HCT116 (cell line): Measurements from ENCODE around the gene KCTD17. TPM values are rescaled to one million over a fixed set of nuclear protein-coding genes. Genes with fewer than 3 reads are reported as not detected.

ENCODE experiments used
- ATAC-seq: fragments of 200-7000 bp; cut with Tn5 transposase; 2 replicates; pipeline ENCODE4 v1.9.1; 2020; ENCODE audit warnings: mild to moderate bottlenecking, moderate library complexity
- BruUV-seq: library from RNA; stranded (reverse); fragments of 400-500 nt; replicated peaks from 2 replicates; lab custom pipeline; 2021; lab: Mats Ljungman, UMichigan
- CTCF ChIA-PET: fragments of 300-600 bp; sonication (Branson Sonifier 250); formaldehyde crosslinking; loops from one replicate; lab custom pipeline; 2021; ENCODE audit warnings: antibody characterized with exemption; lab: Charles Lee
- POLR2A ChIA-PET: fragments of 300-600, 350-600 bp; sonication (Branson Sonifier 250); formaldehyde crosslinking; loops from one replicate; lab custom pipeline; 2021; ENCODE audit warnings: antibody characterized with exemption; lab: Charles Lee
- RAD21 ChIA-PET, 2 experiments: fragments of 300-600 bp; sonication (Branson Sonifier 250); formaldehyde crosslinking; loops; one replicate each; lab custom pipeline; 2023; ENCODE audit warnings: low total read pairs in 2 of 2; ENCODE audit not compliant: uncharacterized antibody in 2 of 2, unreplicated experiment in 2 of 2, low non-redundant PET in 1 of 2; lab: Charles Lee
- DNase-seq: peaks from one replicate; pipeline ENCODE4 v3.0.0-alpha.2; 2010; ENCODE audit warnings: low read depth, low spot score
- H2AFZ ChIP-seq: fragments of 200-600 bp; shearing (Covaris generic), sonication (generic); 2 replicates; pipeline ENCODE4 v1.6.1; 2017; ENCODE audit warnings: low read depth, mixed run types, mixed read lengths, antibody characterized with exemption, low read length; ENCODE audit not compliant: poor library complexity, severe bottlenecking
- H3K27ac ChIP-seq: 2 replicates; pipeline ENCODE4 v1.5.1; 2012; ENCODE audit warnings: low read depth, low read length
- H3K27me3 ChIP-seq: fragments of 200-600 bp; sonication (generic); 2 replicates; pipeline ENCODE4 v1.6.1; 2016; ENCODE audit warnings: mixed run types, low read length, mixed read lengths; ENCODE audit not compliant: insufficient read depth
- H3K36me3 ChIP-seq, 2 experiments: fragments of 200-500 bp in 1 of 2; fragments of 200-600 bp in 1 of 2; sonication (Bioruptor generic) in 1 of 2; sonication (generic) in 1 of 2; 2 replicates each; pipeline versions ENCODE4 v1.5.1 to v1.6.1; 2014 to 2016; ENCODE audit warnings: low read length in 2 of 2, inconsistent platforms in 1 of 2, mixed read lengths in 1 of 2, mixed run types in 1 of 2; ENCODE audit not compliant: insufficient read depth in 2 of 2, control insufficient read depth in 1 of 2
- H3K4me1 ChIP-seq, 2 experiments: fragments of 200-600 bp in 1 of 2; sonication (generic) in 1 of 2; 2 replicates each; pipeline versions ENCODE4 v1.5.1 to v1.6.1; 2012 to 2017; ENCODE audit warnings: low read length in 2 of 2, inconsistent platforms in 1 of 2, mild to moderate bottlenecking in 1 of 2, mixed read lengths in 1 of 2, mixed run types in 1 of 2, moderate library complexity in 1 of 2; ENCODE audit not compliant: insufficient read depth in 2 of 2, control insufficient read depth in 1 of 2
- H3K4me2 ChIP-seq: fragments of 200-600 bp; sonication (generic); 2 replicates; pipeline ENCODE4 v1.6.1; 2017; ENCODE audit warnings: mixed run types, low read length, mixed read lengths
- H3K4me3 ChIP-seq, 2 experiments: fragments of 200-600 bp in 1 of 2; sonication (generic) in 1 of 2; replicated peaks in 1 of 2; 2 replicates each; pipeline ENCODE4 v1.5.1; 2011 to 2016; ENCODE audit warnings: low read length in 2 of 2, control low read depth in 1 of 2, low read depth in 1 of 2, mild to moderate bottlenecking in 1 of 2, mixed read lengths in 1 of 2, mixed run types in 1 of 2
- H3K79me2 ChIP-seq: fragments of 200-600 bp; sonication (generic); 2 replicates; pipeline ENCODE4 v1.6.1; 2017; ENCODE audit warnings: mild to moderate bottlenecking, mixed run types, low read length, moderate library complexity, mixed read lengths; ENCODE audit not compliant: insufficient read depth
- H3K9ac ChIP-seq: fragments of 200-600 bp; sonication (generic); 2 replicates; pipeline ENCODE4 v1.6.1; 2016; ENCODE audit warnings: low read length, mixed read lengths
- H3K9me2 ChIP-seq: fragments of 200-600 bp; sonication (generic), shearing (Covaris generic); 2 replicates; pipeline ENCODE4 v1.6.1; 2017; ENCODE audit warnings: mixed run types, mild to moderate bottlenecking, moderate library complexity; ENCODE audit not compliant: insufficient read depth
- H3K9me3 ChIP-seq, 2 experiments: fragments of 200-500 bp in 1 of 2; fragments of 200-600 bp in 1 of 2; sonication (Bioruptor generic) in 1 of 2; sonication (generic) in 1 of 2; 2 replicates each; pipeline ENCODE4 v1.6.1; 2014 to 2017; ENCODE audit warnings: low read length in 2 of 2, mixed read lengths in 2 of 2, inconsistent platforms in 1 of 2, low read depth in 1 of 2, mild to moderate bottlenecking in 1 of 2, mixed run types in 1 of 2, moderate library complexity in 1 of 2; ENCODE audit not compliant: control insufficient read depth in 1 of 2, insufficient read depth in 1 of 2
- H4K20me1 ChIP-seq: fragments of 200-600 bp; sonication (generic), shearing (Covaris generic); 2 replicates; pipeline ENCODE4 v1.6.1; 2017; ENCODE audit warnings: mixed run types, mild to moderate bottlenecking, moderate library complexity; ENCODE audit not compliant: insufficient read depth
- ATF3 ChIP-seq: IDR thresholded peaks from 2 replicates; pipeline ENCODE4 v1.6.1; 2012
- CEBPB ChIP-seq: IDR thresholded peaks from 2 replicates; pipeline ENCODE4 v1.6.1; 2012; ENCODE audit warnings: low read depth
- CTCF ChIP-seq, 3 experiments: fragments of 200-600 bp in 1 of 3; sonication (generic) in 1 of 3; IDR thresholded peaks in 2 of 3; conservative IDR thresholded peaks in 1 of 3; 2 replicates each; pipeline ENCODE4 v1.5.1; 2012 to 2017; ENCODE audit warnings: low read depth in 2 of 3, low read length in 2 of 3, antibody characterized with exemption in 1 of 3, borderline replicate concordance in 1 of 3, control low read depth in 1 of 3, mild to moderate bottlenecking in 1 of 3, mixed read lengths in 1 of 3, mixed run types in 1 of 3, moderate library complexity in 1 of 3; ENCODE audit not compliant: insufficient read depth in 1 of 3
- ELF1 ChIP-seq: IDR thresholded peaks from 2 replicates; pipeline ENCODE4 v1.6.1; 2012; ENCODE audit warnings: low read depth, borderline replicate concordance
- FOSL1 ChIP-seq: IDR thresholded peaks from 2 replicates; pipeline ENCODE4 v1.6.1; 2012; ENCODE audit warnings: low read depth
- MAX ChIP-seq: IDR thresholded peaks from 2 replicates; pipeline ENCODE4 v1.6.1; 2012
- POLR2A ChIP-seq: IDR thresholded peaks from 2 replicates; pipeline ENCODE4 v1.7.0; 2011; ENCODE audit warnings: borderline replicate concordance; ENCODE audit not compliant: insufficient read depth, insufficient read length; ENCODE audit errors: extremely low read depth
- POLR2AphosphoS5 ChIP-seq: IDR thresholded peaks from 2 replicates; pipeline ENCODE4 v1.6.1; 2011; ENCODE audit warnings: mild to moderate bottlenecking, low read depth, low read length, moderate library complexity
- RAD21 ChIP-seq: IDR thresholded peaks from 2 replicates; pipeline ENCODE4 v1.6.1; 2012; ENCODE audit warnings: low read depth, mild to moderate bottlenecking
- SIN3A ChIP-seq: IDR thresholded peaks from 2 replicates; pipeline ENCODE4 v1.6.1; 2012; ENCODE audit warnings: low read depth
- SP1 ChIP-seq: IDR thresholded peaks from 2 replicates; pipeline ENCODE4 v1.6.1; 2012; ENCODE audit warnings: low read depth
- TCF7L2 ChIP-seq: IDR thresholded peaks from 2 replicates; pipeline ENCODE4 v1.7.0; 2011; ENCODE audit warnings: borderline replicate concordance, inconsistent platforms; ENCODE audit not compliant: insufficient read depth, insufficient read length; ENCODE audit errors: extremely low read depth
- YY1 ChIP-seq: IDR thresholded peaks from 2 replicates; pipeline ENCODE4 v1.6.1; 2011; ENCODE audit warnings: low read length, low read depth, moderate library complexity, mild to moderate bottlenecking; ENCODE audit not compliant: insufficient replicate concordance; ENCODE audit errors: extremely low read depth
- ZFX ChIP-seq: fragments of 450-650 bp; IDR thresholded peaks from 2 replicates; pipeline ENCODE4 v1.6.1; 2017
- ZNF274 ChIP-seq: fragments of 200-500 bp; sonication (Bioruptor generic); IDR thresholded peaks from 2 replicates; pipeline ENCODE4 v1.6.1; 2014; ENCODE audit warnings: mild to moderate bottlenecking, low read depth, low read length, inconsistent platforms
- intact Hi-C: fragments of 100-400 bp; cut with micrococcal nuclease; formaldehyde crosslinking; loops from 2 replicates; pipeline ENCODE4 v1.10.0; 2022
- total RNA-seq: library from RNA; stranded (reverse); gene quantifications from one replicate; pipeline ENCODE4 v1.2.1, GENCODE V29; 2021; ENCODE audit not compliant: unreplicated experiment

KCTD17 gene
- total RNA-seq, 1 experiment from 2014 or later = 23.4 TPM

GRCh38 chr22:37018815-37019308 is 32.7 kb upstream of the KCTD17 start:
- POLR2A ChIA-PET = interaction anchor here (0.8 to 1.6 kb wide), 3 partner anchors 9 to 489 kb away, joined by 3 to 6 read pairs (median 3); no protein-coding TSS in a partner anchor
- Histone ChIP-seq H3K4me1 (peaks cover 14 to 28% of the 10 kb centered on the region in 2 experiments; a peak in 3 of 4 replicates), H3K4me3 (peak overlapping the region; percentile 77 to 79), H3K27me3 (no peaks in the 10 kb centered on the region), H3K9me2 (no peaks in the 10 kb centered on the region), H3K9ac (peak overlapping the region; percentile 88), H3K27ac (peak overlapping the region; percentile 95), H4K20me1 (no peaks in the 10 kb centered on the region), H3K79me2 (peaks cover 8% of the 10 kb centered on the region; the same call in 1 of the 2 replicates), H2AFZ (no peak overlapping the region), H3K9me3 (no peaks in the 10 kb centered on the region), H3K4me2 (peak overlapping the region; percentile 93), H3K36me3 (no peaks in the 10 kb centered on the region)
- CTCF ChIA-PET = interaction anchor here (0.5 to 2.0 kb wide), 2 partner anchors 20 to 21 kb away, joined by 3 to 4 read pairs; no protein-coding TSS in a partner anchor
- no TSS peak for BruUV-seq
- DNase-seq = no peak
- peak; percentile 41 for ATAC-seq
- TF ChIP-seq ZFX (peak; percentile 82), POLR2A (no peak)
- intact Hi-C loops = no loop called here
- RAD21 ChIA-PET = no interaction called here

GRCh38 chr22:37019309-37020191 is 32.0 kb upstream of the KCTD17 start, which contains the start of the genes MPST and TST:
Gene MPST (plus strand): TSS chr22:37019742. CDS start chr22:37019837, 95 bp downstream.
Gene TST (minus strand): TSS chr22:37019447. CDS start chr22:37018732, 715 bp downstream.
- intact Hi-C loops = no loop called here

More at GRCh38 chr22:37019309-37020191, 32.0 kb upstream of the KCTD17 start, which contains the start of the genes MPST and TST:
- peak within 1 kb of the TSS; percentile 77 to 79 for H3K4me3 ChIP-seq
- no TSS peak for BruUV-seq
- H3K9ac ChIP-seq = peak within 1 kb of the TSS; percentile 88
- H3K36me3 ChIP-seq = no peaks in the 10 kb centered on the region
- peaks cover 8% of the 10 kb centered on the region; the same call in 1 of the 2 replicates for H3K79me2 ChIP-seq
- POLR2A ChIA-PET = interaction anchor here (0.8 to 1.6 kb wide), 4 partner anchors 10 to 490 kb away, joined by 3 to 6 read pairs (median 3); no protein-coding TSS in a partner anchor
- peak within 1 kb of the TSS; percentile 95 for H3K27ac ChIP-seq
- DNase-seq = no peak
- H3K9me2 ChIP-seq = no peaks in the 10 kb centered on the region
- no peaks in the 10 kb centered on the region for H3K9me3 ChIP-seq
- peaks cover 14 to 28% of the 10 kb centered on the region in 2 experiments; a peak in 3 of 4 replicates for H3K4me1 ChIP-seq
- ATAC-seq = peak; percentile 88
- RAD21 ChIA-PET = no interaction called here
- peak within 1 kb of the TSS; percentile 93 for H3K4me2 ChIP-seq
- H4K20me1 ChIP-seq = no peaks in the 10 kb centered on the region
- CTCF ChIA-PET = interaction anchor here (0.5 to 1.4 kb wide), 5 partner anchors 11 to 243 kb away, joined by 3 to 7 read pairs (median 3); partner anchors contain the start of gene IFT27
- TF ChIP-seq ATF3 (no peak), TCF7L2 (peak; percentile 65), SIN3A (0 out of 2 replicates have a peak, but pooled peaks have one; percentile 18), CEBPB (no peak), POLR2A (peak; percentile 65), CTCF (IDR thresholded peaks at IDR 0.05 in 2 of 3, conservative IDR thresholded peaks at IDR 0.05 in 1 of 3; ENCODE audit: borderline replicate concordance in 1 of 3, insufficient read depth in 1 of 3, low read depth in 2 of 3, low read length in 2 of 3) (0 out of 6 replicates have a peak, but pooled peaks of 1 of the 3 experiments have one; percentile 8), ZNF274 (no peak), POLR2AphosphoS5 (peak; percentile 80), FOSL1 (no peak), RAD21 (no peak), MAX (peak; percentile 40), ELF1 (no peak), SP1 (peak; percentile 34; the same call in 1 of the 2 replicates), YY1 (peak; percentile 4)
- peak within 1 kb of the TSS; percentile 11 for H2AFZ ChIP-seq
- H3K27me3 ChIP-seq = no peaks in the 10 kb centered on the region
